GM21381 (cell line): ENCODE measurements around the gene ACR.
"Not testable (repeated sequence)": the region's sequence is repeated elsewhere in the genome, so short reads cannot be mapped to it uniquely, and the experiment has no call there.

Experiments used
- ATAC-seq: cut with Tn5 transposase; IDR thresholded peaks from one replicate; pipeline ENCODE4 v1.9.1; 2021; ENCODE audit warnings: mild to moderate bottlenecking, moderate library complexity; ENCODE audit not compliant: unreplicated experiment

Gene ACR

GRCh38 chr22:50761829-50762228 lies 23.8 kb downstream of the ACR start:
- ATAC-seq, result not testable (repeated sequence)

DNA sequence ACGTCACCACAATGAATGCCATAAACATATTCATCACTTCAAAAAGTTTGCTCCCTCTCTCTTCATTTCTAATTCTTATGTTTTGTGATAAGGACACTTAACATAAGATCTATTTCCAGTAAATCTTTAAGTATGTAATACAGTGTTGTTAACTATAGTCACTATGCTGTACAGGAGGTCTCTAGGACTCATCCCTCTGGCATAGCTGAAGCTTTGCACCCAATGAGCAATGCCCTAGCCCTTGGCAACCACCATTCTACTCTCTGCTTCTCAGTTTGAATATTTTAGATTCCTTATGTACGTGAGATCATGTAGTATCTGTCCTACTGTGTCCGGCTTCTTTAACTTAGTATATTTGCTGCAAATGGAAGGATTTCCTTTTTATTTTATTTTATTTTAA lies 26.3 kb downstream of the ACR start:
- not testable (repeated sequence) for ATAC-seq

GRCh38 chr22:50775132-50775531 lies 37.1 kb downstream of the ACR start:
- ATAC-seq, result not testable (repeated sequence)

DNA sequence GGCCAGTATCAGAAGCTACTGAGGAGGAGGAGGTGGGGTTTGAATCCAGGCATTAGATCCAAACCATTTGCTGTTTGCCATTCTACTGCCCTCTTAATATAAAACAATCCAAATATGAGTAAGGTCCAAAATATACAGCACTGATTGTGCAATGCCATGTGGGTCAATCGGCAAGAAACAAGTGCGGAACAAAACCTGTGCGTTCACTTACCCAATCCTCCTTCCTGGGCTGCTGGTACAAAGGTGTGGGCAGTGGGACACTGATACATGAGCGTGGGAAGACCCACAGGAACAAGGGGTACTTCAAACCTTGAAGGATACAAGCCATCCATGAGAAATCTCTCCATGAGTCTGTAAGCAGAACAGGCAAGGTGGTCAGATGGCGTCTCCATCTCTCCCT lies 39.6 kb downstream of the ACR start:
- ATAC-seq, result not testable (repeated sequence)

- ATAC-seq, result not testable (repeated sequence)
Observed at GRCh38 chr22:50780244-50780643, 42.2 kb downstream of the ACR start.

DNA sequence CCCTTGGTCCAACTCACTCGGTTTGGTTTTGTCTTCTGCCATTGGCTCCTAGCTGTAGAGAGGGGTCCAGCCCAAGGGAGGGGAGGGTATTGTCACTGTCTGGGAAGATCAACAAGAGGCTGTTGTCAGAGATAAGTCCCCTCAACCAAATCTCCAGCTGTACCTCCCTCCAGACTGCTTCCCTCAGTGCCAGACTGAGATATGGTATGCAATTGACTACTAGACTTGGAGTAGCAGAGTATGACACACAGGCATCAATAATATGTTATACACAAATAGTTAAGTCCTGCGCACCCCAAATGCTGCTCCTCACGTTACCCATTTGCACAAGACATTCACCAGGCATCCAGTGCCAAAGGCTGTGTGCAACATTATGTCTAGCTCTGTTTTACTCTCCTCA lies 44.2 kb downstream of the ACR start:
- ATAC-seq, result not testable (repeated sequence)

- ATAC-seq, result peak; percentile 85
Observed at GRCh38 chr22:50783033-50783879, 45.3 kb downstream of the ACR start, which contains the start of gene RABL2B. RABL2B (minus strand) TSS chr22:50783636; CDS start chr22:50782294, 1,342 bp downstream.

GRCh38 chr22:50783880-50784276 lies 45.9 kb downstream of the ACR start:
- ATAC-seq, result peak; percentile 32

GRCh38 chr22:50785289-50785688 lies 47.3 kb downstream of the ACR start:
- not testable (repeated sequence) for ATAC-seq

DNA sequence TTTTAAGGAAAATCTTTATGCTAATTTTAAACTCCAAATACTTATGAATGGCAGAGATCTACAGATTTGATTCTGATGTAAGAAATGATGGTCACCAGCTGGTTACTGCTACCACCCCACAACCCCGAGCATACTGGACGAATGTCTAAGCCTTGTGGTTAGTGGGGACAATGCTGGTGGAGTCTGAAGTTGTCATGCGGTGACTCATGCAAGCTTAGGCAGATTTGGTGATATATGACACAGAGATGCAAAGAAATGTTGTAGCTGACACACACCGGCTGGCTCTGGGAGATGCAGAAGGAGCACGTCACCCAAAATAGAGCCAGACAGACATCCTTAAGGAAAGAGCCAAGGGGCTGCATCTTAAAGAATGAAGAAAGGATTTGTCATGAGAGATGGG lies 48.9 kb downstream of the ACR start:
- not testable (repeated sequence) for ATAC-seq
